Stimulated activated CD4-positive, alpha-beta T cell treated with anti-CD3 and anti-CD28 coated beads, Interleukin-12 subunit alpha, Interleukin-12 subunit beta, amount 100 ng/mL, for 48 hours (primary cell): Measurements from ENCODE around the gene TXNDC11.

ENCODE experiments used
- DNase-seq, 3 donors: peaks; one replicate each; pipeline ENCODE4 v3.0.0-alpha.2; 2020; ENCODE audit warnings: low read depth in 2 of 3, low spot score in 1 of 3

Gene TXNDC11

DNA sequence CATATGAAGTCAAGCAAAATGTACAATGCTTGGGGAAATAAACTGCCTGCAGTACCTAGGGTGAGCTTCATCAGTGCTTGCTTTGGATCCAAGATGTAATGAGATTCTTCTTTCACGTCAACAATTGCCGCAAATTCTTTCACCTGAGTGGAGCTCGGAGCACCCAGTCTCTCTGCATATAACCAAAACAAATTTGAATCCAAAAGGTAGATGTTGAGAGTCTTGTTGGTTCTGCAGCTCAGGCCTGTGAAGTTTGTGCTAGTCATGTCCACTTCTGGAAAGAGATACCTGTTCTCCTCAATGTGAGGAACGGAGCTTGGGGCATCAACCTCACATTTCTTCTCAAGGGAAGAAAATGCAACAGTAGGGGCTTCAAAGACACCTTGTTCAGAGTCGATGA, 51.4 kb downstream of the TXNDC11 start:
- no peak for DNase-seq

GRCh38 chr16:11689031-11689840, 53.4 kb downstream of the TXNDC11 start:
- no peak for DNase-seq

DNA sequence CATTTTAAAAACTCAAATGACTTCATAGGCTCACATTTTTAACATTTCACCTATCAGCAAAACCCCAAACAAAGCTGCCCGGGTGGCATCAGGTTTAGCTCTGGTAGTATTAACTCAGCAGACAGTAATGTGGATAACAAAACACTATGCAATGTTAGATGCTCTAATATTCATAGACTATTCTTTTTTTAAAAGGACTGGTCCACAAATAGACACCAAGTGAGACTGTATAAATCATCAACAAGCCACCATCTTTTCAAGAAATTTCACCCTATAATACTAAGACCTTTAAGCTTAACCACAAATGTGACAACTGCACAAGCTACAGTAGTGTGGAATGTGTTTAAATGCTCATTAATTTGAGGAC, 54.2 kb downstream of the TXNDC11 start:
- no peak for DNase-seq

DNA sequence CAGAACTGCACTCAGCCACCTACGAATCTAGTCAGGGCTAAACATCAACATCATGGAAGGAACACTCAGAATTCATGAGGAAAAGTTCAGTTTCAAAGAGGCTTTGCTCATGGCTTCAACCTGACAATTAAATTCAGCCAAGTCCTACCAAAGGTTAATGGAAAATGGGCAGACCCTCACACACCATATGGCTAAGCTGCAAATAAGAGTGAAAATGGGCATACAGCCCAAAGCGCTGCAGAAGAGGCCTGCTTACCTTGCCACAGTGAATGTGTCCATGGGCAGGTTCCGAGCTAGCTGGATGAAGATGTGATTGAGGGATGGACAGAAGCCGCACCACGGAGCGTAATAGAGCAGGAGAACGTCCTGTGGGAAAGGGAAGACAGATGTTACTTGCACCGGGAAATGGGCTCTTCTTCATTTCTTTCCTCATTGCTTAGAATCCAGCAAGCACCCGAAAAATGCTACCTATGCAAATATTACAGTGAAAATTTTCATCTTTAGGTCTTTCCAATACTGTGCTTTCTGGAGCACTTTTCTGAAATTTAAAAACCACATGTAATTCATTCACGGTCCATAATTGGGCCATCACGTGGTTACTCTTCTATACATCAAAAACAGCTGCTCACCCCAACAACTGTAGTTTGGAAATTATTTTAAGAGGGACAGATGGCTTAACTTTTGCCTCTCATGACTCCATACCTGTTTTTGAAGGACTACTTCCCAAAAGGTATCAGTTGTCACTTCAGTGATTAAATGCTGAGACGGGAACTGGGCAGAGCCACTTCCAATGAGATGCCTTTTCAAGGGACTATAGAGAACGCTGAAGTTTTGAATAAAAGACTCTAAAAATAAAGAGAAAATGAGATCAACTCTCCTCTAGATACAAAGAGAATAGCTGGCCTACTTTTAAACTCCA, 54.8 kb downstream of the TXNDC11 start:
- DNase-seq = no peak

- DNase-seq = no peak
These were observed 55.8 kb downstream of the TXNDC11 start for GRCh38 chr16:11686713-11687380.

DNA sequence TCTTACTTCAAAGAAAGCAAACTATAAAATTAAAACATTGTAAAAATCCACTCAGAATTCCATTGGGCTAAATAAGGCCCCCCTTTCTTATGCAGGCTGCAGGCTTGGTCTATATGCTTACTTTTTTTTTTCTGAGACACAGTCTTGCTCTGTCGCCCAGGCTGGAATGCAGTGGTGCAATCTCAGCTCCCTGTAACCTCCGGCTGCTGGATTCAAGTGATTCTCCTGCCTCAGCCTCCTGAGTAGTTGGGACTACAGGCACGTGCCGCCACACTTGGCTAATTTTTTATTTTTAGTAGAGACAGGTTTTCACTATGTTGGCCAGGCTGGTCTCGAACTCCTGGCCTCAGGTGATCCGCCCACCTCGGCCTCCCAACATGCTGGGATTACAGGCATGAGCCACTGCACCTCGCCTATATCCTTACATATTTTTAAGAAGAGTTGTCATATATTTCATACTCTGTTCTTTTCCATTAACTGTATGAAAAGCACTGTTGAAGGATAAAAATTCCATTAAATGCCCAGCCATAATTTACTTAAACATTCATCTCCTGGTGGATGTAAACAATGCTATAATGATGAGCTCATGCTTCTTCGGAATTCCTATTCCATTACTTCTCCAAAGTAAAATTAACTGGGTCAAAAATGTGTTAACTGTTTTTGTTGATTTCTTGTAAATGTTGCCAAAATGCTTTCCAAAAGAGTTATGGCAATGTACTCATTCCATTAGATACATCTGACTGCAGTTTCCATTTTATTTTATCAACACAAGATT, 56.6 kb downstream of the TXNDC11 start:
- no peak for DNase-seq

GRCh38 chr16:11684231-11685025, 58.2 kb downstream of the TXNDC11 start:
- no peak for DNase-seq

DNA sequence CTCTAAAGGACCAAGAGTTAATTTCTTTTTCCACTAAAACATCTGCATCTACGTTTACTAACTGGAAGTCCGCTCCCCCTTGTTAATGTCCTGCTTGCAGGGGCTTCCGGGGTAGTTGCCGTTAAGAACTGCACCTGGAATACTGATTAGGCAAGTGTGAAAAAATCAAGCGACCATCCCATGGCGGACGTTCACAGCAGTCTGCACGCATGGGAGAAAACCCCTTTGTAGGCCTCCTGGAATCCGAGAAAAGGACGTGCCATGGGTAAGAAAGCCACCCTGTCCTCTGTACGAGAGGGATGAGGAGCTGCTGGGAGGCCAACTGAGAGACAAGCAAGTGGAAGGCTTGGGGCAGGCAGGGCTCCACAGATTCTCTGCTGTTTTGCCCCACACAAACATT, 59.5 kb downstream of the TXNDC11 start:
- DNase-seq = no peak

DNA sequence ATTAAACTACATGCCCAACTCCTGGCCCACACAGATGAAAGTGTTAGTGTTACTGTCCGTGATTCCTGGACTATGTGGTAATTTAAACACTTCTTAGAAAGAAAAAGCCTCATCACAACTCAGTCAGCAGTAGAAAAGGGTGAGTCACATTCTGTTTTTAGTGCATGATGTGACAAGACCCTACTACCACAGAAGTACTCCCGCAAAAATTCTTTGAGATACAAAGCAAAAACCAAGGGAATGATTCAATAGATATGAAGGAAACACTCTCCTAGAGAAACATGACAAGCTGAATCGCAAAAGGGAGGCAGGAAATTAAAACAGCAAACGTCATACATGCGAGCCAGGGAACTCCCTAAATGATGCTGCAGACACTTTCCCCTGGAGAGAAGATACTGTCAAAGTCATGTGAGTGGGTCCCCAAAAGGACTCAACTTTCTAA, 60.0 kb downstream of the TXNDC11 start:
- no peak for DNase-seq

- DNase-seq = no peak
These were observed 60.5 kb downstream of the TXNDC11 start for GRCh38 chr16:11681976-11682654.

GRCh38 chr16:11681556-11681955, 61.1 kb downstream of the TXNDC11 start:
- no peak for DNase-seq

DNA sequence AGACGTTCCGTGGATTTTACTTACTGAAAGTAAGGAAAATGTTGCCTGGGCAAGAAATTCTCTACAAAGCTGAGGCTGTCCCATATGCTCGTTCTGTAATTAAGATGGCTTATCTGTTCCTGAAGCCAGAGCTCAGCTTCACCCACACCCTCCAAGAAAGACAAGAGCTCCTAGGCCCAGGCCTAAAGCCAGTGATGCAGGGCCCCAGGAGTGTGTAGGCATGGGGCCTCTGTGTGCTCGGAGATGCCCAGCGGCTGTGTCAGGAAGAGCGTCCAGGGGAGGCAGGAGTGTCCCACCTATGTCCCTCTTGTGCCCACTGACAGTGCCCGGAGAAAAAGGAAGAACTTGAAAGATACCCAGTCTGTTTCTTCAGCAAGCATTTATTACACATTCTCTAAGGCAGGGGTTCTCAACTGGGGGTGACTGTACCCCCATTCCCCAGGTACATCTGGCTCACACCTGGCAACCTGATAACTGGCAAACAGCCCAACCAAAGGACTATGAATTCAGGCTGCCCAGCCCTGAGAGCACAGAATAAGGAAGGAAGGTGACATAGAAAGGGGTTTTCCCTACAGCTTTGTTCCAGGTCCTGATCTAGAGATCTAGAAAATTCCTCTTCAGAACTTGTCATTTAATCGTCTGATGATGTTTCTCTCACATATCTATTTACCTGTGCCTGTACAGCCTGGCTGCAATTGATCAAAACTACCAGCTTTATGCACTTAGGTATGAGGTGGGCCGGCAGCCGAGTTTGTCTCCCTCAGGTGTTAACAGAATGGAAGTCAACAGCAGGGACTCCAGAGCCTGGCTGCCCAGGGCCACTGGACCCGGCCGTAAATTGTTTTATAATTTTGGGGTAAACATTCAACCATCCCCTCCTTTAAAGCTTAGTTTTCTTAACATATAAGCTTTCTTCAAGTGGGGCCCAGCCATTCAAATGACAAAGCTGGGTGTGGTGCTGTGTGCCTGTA, 62.4 kb downstream of the TXNDC11 start:
- no peak for DNase-seq

DNA sequence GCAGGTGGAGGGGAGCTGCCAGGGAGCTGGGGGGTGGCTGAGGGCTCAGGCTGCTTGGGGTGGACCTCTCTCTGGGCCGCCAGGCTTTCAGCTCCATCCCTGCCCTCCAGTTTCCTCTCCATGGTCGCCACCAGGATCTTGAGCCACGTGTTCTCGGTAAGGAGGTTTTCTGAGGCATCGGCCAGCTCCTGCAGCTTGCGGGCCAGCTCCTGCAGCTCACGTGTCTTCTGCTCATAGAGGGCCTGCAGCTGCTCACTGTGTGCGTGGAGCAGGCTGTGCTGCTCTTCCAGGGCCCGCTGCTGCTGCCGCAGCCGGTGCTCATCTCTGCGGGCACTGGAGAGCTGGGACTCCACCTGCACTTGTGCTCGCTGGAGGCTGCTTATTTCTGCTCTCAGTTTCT, 63.4 kb downstream of the TXNDC11 start:
- DNase-seq = no peak

DNA sequence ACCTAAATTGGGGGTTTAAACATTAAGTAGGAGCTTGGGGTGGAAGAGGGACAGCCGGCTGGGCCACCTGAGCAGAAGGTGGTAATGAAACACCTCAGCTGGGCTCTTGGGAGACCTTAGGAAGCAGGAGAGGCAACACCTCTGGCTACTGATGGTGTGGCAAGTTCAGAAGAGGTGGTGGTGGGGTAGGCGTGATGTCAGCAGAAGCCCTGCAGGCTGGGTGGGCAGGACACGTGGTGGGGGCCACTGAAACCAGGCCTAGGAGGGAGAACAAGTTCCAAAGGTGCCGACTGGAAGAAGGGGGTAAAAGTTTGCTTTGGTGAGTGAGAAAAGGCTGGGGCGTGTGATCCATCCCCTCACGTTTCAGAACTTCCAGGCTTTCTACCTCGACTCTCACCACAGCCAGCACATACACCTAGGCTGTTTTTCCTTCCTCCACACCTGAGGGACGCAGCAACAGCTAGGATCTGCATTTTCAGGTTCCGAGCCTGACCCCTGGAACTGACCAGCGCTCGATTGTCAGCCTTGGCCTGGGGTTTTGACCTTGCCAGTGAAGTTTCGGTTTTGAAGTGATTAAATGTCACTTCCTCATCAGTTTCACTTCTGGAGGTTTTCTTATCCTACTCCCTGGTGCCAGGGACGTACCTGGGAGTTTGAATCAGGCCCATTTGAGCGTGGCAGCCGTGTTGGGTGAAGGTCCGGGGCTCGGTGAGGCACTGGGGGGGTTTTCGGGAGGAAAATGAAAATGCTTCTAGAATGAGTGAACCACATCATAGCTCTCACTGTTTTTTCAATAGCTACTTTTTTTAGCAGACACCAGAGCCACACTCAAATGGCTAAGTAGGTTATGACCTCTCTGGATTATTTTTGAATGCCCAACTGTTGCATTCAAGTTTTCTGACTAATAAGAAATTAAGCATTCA, 64.4 kb downstream of the TXNDC11 start:
- DNase-seq = no peak

DNA sequence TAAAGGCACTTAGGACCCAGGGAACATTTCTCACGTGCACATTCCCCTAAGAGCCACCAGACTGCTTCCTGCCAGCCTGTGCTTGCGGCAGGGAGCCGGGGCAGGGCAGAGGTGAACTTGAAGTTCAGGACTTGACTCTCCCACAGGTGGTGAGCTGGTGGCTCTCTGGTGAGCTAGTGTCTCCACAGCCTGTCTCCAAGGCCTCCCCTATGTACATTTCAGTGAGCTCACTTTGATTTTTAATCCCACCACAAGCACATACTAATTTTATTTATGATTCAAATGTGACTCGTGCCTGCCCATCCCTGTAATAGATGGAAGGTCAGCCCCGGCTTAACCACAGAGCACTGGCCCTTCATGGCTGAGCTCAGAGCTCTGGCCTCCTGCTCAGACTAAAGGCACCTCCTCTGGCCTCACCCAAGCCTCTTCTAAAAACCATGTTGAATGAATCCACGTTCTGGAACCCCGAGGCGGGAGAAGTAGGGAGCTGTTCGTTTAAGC, 65.2 kb downstream of the TXNDC11 start:
- DNase-seq = no peak

GRCh38 chr16:11676799-11677198, 65.9 kb downstream of the TXNDC11 start:
- no peak for DNase-seq
